ENCODE measurements around the gene KRTAP10-2. TPM values are rescaled to one million over a fixed set of nuclear protein-coding genes. Genes with fewer than 3 reads are reported as not detected.

Gene KRTAP10-2
- total RNA-seq, 4 donors from 2014 or later: not detected

- no peak overlapping the region for H3K27ac ChIP-seq
- H3K9me3 ChIP-seq: no peaks in the 10 kb centered on the region
- no peaks in the 10 kb centered on the region for H3K27me3 ChIP-seq
- H3K4me3 ChIP-seq (replicated peaks in 1 of 3): no peak overlapping the region
- no peaks in the 10 kb centered on the region for H3K4me1 ChIP-seq
- 98 to 100% methylated on average over 2 of the region's 2 CpGs for WGBS, 2 donors
- intact Hi-C loops (cut with DNase I): no loop called here
- H3K36me3 ChIP-seq: no peaks in the 10 kb centered on the region
- TF ChIP-seq CTCF (IDR thresholded peaks at IDR 0.05) (no peak), POLR2A (IDR thresholded peaks at IDR 0.05) (no peak)
- DNase-seq: no peak
These were observed 37.8 kb upstream of the KRTAP10-2 start for GRCh38 chr21:44589094-44589493.

GRCh38 chr21:44585892-44586291 lies 34.6 kb upstream of the KRTAP10-2 start:
- H3K4me3 ChIP-seq (replicated peaks in 1 of 3): no peak overlapping the region
- no peaks in the 10 kb centered on the region for H3K4me1 ChIP-seq
- DNase-seq: no peak
- H3K9me3 ChIP-seq: no peaks in the 10 kb centered on the region
- no peaks in the 10 kb centered on the region for H3K36me3 ChIP-seq
- no peaks in the 10 kb centered on the region for H3K27me3 ChIP-seq
- intact Hi-C loops (cut with DNase I): no loop called here
- no peak for TF ChIP-seq CTCF (IDR thresholded peaks at IDR 0.05)
- no peak for TF ChIP-seq POLR2A (IDR thresholded peaks at IDR 0.05)
- no peak overlapping the region for H3K27ac ChIP-seq
- 85 to 92% methylated on average over 3 of the region's 3 CpGs for WGBS, 2 donors

- TF ChIP-seq POLR2A (IDR thresholded peaks at IDR 0.05): no peak
- Histone ChIP-seq H3K36me3 (no peaks in the 10 kb centered on the region), H3K9me3 (no peaks in the 10 kb centered on the region), H3K27ac (no peak overlapping the region), H3K4me3 (replicated peaks in 1 of 3) (no peak overlapping the region), H3K27me3 (no peaks in the 10 kb centered on the region), H3K4me1 (no peaks in the 10 kb centered on the region)
- WGBS, 2 donors: 87% methylated on average over 6 of the region's 6 CpGs
- intact Hi-C loops (cut with DNase I): no loop called here
- no peak for DNase-seq
These were observed 32.5 kb upstream of the KRTAP10-2 start for GRCh38 chr21:44583800-44584147.

GRCh38 chr21:44583089-44583799 lies 31.9 kb upstream of the KRTAP10-2 start:
- H3K9me3 ChIP-seq: no peaks in the 10 kb centered on the region

GRCh38 chr21:44582055-44582454 lies 30.8 kb upstream of the KRTAP10-2 start:
- Histone ChIP-seq H3K4me1 (no peaks in the 10 kb centered on the region), H3K9me3 (no peaks in the 10 kb centered on the region), H3K27ac (no peak overlapping the region), H3K27me3 (no peaks in the 10 kb centered on the region), H3K4me3 (replicated peaks in 1 of 3) (no peak overlapping the region), H3K36me3 (no peaks in the 10 kb centered on the region)
- DNase-seq: no peak
- TF ChIP-seq POLR2A (IDR thresholded peaks at IDR 0.05) (no peak), CTCF (IDR thresholded peaks at IDR 0.05) (no peak)
- WGBS, 2 donors: 78 to 80% methylated on average over 15 of the region's 15 CpGs
- intact Hi-C loops (cut with DNase I): no loop called here

More at GRCh38 chr21:44583089-44583799, 31.9 kb upstream of the KRTAP10-2 start:
- WGBS, 2 donors: 8 to 9% methylated on average over 11 of the region's 11 CpGs
- Histone ChIP-seq H3K4me3 (replicated peaks in 1 of 3) (no peak overlapping the region), H3K36me3 (no peaks in the 10 kb centered on the region), H3K4me1 (no peaks in the 10 kb centered on the region), H3K27me3 (no peaks in the 10 kb centered on the region), H3K27ac (no peak overlapping the region)
- TF ChIP-seq POLR2A (IDR thresholded peaks at IDR 0.05): no peak
- TF ChIP-seq CTCF (IDR thresholded peaks at IDR 0.05): no peak
- DNase-seq: peak; percentile 54 to 79
- intact Hi-C loops (cut with DNase I): no loop called here
